DMS 273 (cell line): ENCODE measurements around the gene TMPRSS9.
A peak's percentile ranks its signal among the peaks of the same experiment; 100 is the strongest.

Source experiments
- DNase-seq: peaks from one replicate; lab custom pipeline; 2025; ENCODE audit not compliant: unreplicated experiment; lab: John Stamatoyannopoulos, UW

Gene TMPRSS9

DNA sequence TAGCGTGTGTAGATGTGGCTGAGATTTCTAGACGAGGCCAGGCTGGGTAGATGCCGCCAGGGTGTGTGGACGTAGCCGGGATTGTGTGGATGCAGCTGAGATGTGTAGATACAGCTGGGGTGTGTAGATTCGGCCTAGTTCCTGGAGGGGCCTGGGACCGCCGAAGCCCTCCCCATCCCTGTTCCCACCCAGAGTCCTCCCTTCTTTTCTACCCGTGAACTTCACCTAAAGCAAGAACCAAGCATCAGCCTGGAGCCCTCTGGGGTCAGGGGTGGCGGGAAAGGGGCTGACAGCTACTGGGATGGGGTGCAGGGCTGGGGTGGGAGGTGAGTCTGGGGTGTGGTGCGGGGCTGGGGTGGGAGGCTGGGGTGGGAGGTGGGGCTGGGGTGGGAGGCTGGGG is 768 bp downstream of the TMPRSS9 start:
- DNase-seq, result no peak

- DNase-seq, result no peak
Measured at GRCh38 chr19:2361246-2362045, 1.4 kb downstream of the TMPRSS9 start.

DNA sequence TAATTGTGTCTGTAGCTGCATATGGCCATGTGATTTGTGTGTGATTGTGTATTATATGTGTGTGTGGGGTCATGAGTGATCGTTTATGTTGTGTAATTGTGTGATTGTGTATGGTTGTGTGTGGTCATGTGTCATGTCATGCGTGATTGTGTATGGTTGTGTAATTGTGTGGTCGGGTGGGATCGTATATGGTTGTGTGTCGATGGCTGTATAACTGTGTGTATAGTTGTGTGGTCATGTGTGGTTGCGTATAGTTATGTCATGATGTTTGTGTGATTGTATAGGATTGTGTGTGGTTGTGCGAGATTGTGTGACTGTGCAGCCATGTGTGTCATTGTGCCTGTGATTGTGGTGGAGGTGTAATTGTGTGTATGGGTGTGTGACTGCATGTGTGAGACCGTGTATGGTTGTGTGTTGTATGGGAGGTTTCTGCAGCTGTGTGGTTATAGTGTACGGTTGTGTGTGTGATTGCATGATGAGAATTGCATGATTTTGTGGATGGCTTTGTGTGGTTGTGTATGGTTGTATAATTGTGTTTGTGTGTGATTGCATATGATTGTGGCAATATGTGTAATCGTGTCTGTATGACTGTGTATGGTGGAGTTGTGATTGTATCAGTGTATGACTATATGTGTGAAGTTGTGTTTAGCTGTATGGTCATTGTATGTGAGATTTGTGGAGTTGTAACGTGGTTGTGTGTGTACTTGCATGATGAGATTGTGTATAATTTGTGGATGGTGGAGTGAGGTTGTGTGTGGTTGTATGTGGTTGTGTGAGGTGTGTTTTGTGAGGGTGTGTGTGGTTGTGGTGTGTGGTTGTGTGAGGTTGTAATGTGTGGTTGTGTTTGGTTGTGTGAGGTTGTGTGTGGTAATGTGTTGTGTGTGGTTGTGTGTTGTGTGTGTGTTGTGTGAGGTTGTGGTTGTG is 2.2 kb downstream of the TMPRSS9 start:
- no peak for DNase-seq

DNA sequence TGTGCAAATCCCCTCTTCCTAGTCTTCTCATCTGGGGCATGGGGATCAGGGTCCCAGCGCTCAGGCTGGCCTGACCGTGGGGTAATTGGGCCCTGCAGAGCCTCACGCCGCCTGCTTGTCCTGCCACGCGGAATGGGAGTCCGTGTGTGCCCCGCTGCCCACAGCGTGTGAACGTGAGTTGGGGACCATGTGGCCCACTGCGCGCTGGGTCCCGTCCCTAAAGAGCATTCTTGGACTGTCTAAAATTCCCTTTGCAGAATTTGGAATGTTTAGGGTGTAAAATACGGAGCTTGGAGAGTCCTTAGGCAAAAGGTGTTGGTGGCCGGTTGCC is 2.9 kb downstream of the TMPRSS9 start:
- no peak for DNase-seq

DNA sequence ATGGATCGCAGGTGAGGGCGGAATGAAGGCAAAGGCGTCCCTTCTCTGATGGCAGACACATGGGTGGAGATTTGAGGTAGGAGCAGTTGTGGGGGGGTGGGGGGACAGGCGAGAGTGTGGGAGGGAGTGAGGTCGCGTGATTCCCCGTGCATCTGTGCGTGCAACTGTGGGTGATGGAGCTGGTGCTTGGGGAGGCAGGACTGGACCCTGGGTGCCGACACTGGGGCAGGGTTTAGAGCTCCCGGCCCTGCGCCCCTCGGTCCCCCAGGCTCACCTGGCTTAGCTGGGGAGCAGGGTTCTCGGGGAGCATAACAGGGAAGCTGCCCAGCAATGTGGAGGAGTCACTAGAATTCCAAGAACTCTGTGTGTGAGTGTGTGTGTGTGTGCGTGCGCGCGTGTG is 3.4 kb downstream of the TMPRSS9 start:
- no peak for DNase-seq

GRCh38 chr19:2365201-2365970 is 5.3 kb downstream of the TMPRSS9 start:
- DNase-seq, result no peak

GRCh38 chr19:2371656-2372055 is 11.6 kb downstream of the TMPRSS9 start:
- no peak for DNase-seq

- no peak for DNase-seq
Measured at GRCh38 chr19:2372076-2372612, 12.1 kb downstream of the TMPRSS9 start.

- DNase-seq, result no peak
Measured at GRCh38 chr19:2374808-2375207, 14.7 kb downstream of the TMPRSS9 start.

DNA sequence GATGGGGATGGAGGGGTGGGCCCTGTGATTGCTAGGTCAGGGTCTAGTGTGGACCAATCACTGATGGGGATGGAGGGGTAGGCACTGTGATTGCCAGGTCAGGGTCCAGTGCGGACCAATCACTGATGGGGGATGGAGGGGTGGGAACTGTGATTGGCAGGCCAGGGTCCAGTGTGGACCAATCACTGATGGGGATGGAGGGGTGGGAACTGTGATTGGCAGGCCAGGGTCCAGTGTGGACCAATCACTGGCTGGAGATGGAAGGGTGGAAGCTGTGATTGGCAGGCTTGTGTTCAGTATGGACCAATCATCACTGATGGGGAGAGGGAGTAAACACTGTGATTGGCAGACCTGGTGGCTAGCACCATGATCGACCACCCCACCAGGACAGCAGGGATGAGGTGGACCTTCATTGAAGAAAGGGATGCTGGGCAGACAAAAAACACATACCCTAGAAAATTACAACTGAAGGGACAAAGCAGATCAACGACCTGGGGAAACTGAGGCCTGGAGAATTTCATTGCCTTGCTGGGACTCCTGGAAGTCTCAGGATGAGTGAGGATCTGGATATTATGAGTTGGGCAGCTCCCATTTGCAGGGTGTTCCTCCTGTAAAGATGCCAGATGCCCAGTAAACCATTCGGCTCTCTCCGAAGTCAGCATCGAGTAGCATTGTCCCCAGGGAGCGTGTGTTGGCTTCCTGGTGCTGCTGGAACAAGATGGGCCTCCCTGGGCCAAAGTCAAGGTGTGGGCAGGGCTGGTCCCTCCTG is 15.5 kb downstream of the TMPRSS9 start:
- DNase-seq, result no peak

DNA sequence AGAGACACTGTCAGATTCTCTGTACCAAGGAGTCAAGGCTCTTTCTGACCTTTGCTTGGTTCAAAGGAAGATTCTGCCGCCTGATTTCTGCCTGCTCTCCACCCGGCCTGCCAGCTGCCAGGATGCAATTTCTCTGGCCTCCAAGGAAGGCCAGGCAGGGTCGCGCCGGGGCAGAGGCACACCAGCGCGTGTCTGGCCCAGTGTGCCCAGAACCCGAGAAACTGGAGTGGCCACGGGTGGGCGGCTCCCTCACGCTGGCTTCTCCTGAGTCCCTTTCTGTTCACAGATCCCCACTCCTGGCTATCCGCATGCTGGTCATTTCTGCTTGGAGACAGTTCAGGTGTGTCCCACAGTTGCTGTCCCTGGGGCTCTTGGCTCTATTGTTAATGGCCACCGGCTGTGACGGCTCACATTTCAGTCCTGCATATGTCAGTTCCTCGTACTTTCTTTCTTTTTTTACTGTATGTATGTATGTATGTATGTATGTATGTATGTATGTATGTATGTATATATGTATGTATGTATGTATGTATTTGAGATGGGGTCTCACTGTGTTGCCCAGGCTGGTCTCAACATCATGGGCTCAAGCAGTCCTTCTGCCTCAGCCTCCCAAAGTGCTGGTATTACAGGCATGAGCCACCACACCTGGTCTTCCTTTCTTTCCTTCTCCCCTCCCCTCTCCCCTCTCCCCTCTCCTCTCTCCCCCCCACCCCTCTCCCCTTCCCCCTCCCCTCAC is 16.9 kb downstream of the TMPRSS9 start:
- no peak for DNase-seq

- DNase-seq, result no peak
Measured at GRCh38 chr19:2380567-2380966, 20.5 kb downstream of the TMPRSS9 start.

GRCh38 chr19:2381148-2381820 is 21.2 kb downstream of the TMPRSS9 start:
- no peak for DNase-seq

- DNase-seq, result no peak
Measured at GRCh38 chr19:2382530-2383222, 22.6 kb downstream of the TMPRSS9 start.

- peak; percentile 89 for DNase-seq
Measured at GRCh38 chr19:2385053-2385721, 25.1 kb downstream of the TMPRSS9 start.

- peak; percentile 57 for DNase-seq
Measured at GRCh38 chr19:2387367-2388288, 27.6 kb downstream of the TMPRSS9 start.

DNA sequence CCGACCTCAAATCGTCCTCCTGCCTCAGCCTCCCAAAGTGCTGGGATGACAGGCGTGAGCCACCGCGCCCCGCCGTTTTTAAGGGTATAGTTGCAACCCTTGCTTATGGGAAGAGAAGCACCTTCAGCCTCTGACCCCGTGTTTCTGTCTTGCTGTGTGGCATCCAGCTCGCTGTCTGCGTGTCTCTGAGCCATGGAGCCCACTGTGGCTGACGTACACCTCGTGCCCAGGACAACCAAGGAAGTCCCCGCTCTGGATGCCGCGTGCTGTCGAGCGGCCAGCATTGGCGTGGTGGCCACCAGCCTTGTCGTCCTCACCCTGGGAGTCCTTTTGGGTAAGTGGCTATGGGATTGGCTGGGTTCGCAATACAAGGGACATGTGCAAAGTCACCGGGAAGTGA is 29.5 kb downstream of the TMPRSS9 start:
- no peak for DNase-seq
